Esophagus squamous epithelium (tissue), 5 donors: Measurements from ENCODE around the gene LRCH4. TPM values are rescaled to one million over a fixed set of nuclear protein-coding genes. Genes with fewer than 3 reads are reported as not detected.
A peak's percentile ranks its signal among the peaks of the same experiment; 100 is the strongest.

Source experiments
- DNase-seq: peaks from one replicate; lab custom pipeline; 2025; lab: John Stamatoyannopoulos, UW
- H3K27ac ChIP-seq, 4 donors: fragments of 200-600 bp; sonication (generic); one replicate each; pipeline ENCODE4 v1.5.1; 2016 to 2019; ENCODE audit warnings: mild to moderate bottlenecking in 1 of 4
- H3K27me3 ChIP-seq, 4 donors: fragments of 200-600 bp; sonication (generic); 1 replicate in 3 of 4; 2 replicates in 1 of 4; pipeline versions ENCODE4 v1.5.1 to v1.6.0; 2017 to 2021; ENCODE audit warnings: antibody characterized with exemption in 1 of 4
- H3K36me3 ChIP-seq, 3 donors: fragments of 200-600 bp; sonication (generic); one replicate each; pipeline ENCODE4 v1.5.1; 2016 to 2019
- H3K4me1 ChIP-seq, 3 donors: fragments of 200-600 bp; sonication (generic); one replicate each; pipeline ENCODE4 v1.5.1; 2017 to 2019
- H3K4me3 ChIP-seq, 4 donors: fragments of 200-600 bp; sonication (generic); 1 replicate in 3 of 4; 2 replicates in 1 of 4; pipeline ENCODE4 v1.5.1; 2016 to 2019; ENCODE audit warnings: mild to moderate bottlenecking in 2 of 4, moderate library complexity in 1 of 4
- H3K9me3 ChIP-seq, 3 donors: fragments of 200-600 bp; sonication (generic); one replicate each; pipeline ENCODE4 v1.5.1; 2016 to 2019
- POLR2A ChIP-seq, 4 donors: fragments of 450-650 bp; IDR thresholded peaks; one replicate each; pipeline ENCODE4 v1.6.1; 2017; ENCODE audit warnings: antibody characterized with exemption in 4 of 4, mild to moderate bottlenecking in 4 of 4, moderate library complexity in 3 of 4
- WGBS, 2 donors: methylation state at CpG; one replicate each; pipeline ENCODE4 v1.1.5; 2018; 5-methylcytosine and 5-hydroxymethylcytosine counted together
- intact Hi-C: fragments of 100-400 bp; cut with DNase I; formaldehyde crosslinking; loops from one replicate; pipeline ENCODE4 v1.15.0; 2022
- total RNA-seq, 4 donors: library from RNA; depleted of rRNA; stranded (reverse); fragments of >200 nt; gene quantifications; one replicate each; pipeline ENCODE4 v1.1.0, GENCODE V29; 2016
- TF ChIP-seq, protein P1 (sequence below), 6 experiments: fragments of 450-650 bp in 4 of 6; fragments of 200-600 bp in 2 of 6; sonication (generic) in 2 of 6; IDR thresholded peaks; one replicate each; pipeline ENCODE4 v1.5.1; 2016 to 2019; ENCODE audit warnings: antibody characterized with exemption in 6 of 6, mild to moderate bottlenecking in 4 of 6, moderate library complexity in 4 of 6
- donor health status: DM: yes; HTN: yes; CAD: no.

The LRCH4 gene, protein sequence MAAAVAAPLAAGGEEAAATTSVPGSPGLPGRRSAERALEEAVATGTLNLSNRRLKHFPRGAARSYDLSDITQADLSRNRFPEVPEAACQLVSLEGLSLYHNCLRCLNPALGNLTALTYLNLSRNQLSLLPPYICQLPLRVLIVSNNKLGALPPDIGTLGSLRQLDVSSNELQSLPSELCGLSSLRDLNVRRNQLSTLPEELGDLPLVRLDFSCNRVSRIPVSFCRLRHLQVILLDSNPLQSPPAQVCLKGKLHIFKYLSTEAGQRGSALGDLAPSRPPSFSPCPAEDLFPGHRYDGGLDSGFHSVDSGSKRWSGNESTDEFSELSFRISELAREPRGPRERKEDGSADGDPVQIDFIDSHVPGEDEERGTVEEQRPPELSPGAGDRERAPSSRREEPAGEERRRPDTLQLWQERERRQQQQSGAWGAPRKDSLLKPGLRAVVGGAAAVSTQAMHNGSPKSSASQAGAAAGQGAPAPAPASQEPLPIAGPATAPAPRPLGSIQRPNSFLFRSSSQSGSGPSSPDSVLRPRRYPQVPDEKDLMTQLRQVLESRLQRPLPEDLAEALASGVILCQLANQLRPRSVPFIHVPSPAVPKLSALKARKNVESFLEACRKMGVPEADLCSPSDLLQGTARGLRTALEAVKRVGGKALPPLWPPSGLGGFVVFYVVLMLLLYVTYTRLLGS
- total RNA-seq = 10 to 100 TPM; 50.1 to 84.0 (median 70.4) TPM

DNA sequence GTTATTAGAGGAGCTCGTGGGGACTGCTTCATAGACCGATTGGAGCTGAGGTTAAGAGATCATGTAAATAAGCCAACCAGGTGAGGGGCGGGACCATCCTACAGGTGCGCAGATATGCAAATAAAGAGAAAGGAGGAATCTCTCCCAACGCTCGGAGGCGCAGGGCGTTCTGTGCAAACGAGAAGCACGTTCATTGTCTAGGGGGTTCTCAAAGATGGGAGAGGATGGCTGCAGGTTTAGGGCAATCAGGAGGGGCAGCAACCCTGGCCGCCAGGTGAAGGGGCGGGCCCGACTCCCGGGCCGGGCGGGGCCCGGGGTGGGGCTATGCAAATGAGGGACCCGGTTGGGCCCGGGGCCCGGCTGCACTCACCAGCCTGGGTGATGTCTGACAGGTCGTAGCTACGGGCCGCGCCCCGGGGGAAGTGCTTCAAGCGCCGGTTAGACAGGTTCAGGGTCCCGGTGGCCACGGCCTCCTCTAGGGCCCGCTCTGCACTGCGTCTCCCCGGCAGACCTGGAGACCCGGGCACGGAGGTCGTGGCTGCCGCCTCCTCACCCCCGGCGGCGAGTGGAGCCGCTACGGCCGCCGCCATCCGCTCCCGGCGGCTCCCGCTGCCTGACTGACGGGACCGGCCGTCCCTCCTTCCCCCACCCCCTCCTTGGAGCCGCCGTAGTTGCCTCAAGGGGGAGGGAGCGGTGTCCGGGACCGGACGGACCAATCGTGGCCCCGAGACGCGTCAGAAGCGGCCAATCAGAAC, at the start of gene LRCH4:
Gene LRCH4, minus strand, starts transcription at position 619 of the 755 bp plus-strand sequence. Its CDS starts 29 bp downstream, at position 590.
- WGBS, 2 donors = 1% methylated on average over 10 to 13 of the region's 61 CpGs
- intact Hi-C loops = no loop called here
- Histone ChIP-seq H3K27ac (peak within 1 kb of the TSS; percentile 94 to 99 (median 98)), H3K27me3 (peaks cover 0 to 14% (median 0%) of the 10 kb centered on the region in 4 donors), H3K4me1 (peaks cover 32 to 71% (median 45%) of the 10 kb centered on the region in 3 donors), H3K9me3 (no peaks in the 10 kb centered on the region), H3K4me3 (peak within 1 kb of the TSS; percentile 76 to 93 (median 84)), H3K36me3 (peaks cover 7 to 24% (median 16%) of the 10 kb centered on the region in 3 donors)
- TF ChIP-seq POLR2A (IDR thresholded peaks at IDR 0.05) = peak in 3 of 4 donors; percentile 92 to 99 (median 98)
- TF ChIP-seq, protein P1, sequence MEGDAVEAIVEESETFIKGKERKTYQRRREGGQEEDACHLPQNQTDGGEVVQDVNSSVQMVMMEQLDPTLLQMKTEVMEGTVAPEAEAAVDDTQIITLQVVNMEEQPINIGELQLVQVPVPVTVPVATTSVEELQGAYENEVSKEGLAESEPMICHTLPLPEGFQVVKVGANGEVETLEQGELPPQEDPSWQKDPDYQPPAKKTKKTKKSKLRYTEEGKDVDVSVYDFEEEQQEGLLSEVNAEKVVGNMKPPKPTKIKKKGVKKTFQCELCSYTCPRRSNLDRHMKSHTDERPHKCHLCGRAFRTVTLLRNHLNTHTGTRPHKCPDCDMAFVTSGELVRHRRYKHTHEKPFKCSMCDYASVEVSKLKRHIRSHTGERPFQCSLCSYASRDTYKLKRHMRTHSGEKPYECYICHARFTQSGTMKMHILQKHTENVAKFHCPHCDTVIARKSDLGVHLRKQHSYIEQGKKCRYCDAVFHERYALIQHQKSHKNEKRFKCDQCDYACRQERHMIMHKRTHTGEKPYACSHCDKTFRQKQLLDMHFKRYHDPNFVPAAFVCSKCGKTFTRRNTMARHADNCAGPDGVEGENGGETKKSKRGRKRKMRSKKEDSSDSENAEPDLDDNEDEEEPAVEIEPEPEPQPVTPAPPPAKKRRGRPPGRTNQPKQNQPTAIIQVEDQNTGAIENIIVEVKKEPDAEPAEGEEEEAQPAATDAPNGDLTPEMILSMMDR (IDR thresholded peaks at IDR 0.05) = peak in 1 of 6 experiments; percentile 26
- DNase-seq = no peak

DNA sequence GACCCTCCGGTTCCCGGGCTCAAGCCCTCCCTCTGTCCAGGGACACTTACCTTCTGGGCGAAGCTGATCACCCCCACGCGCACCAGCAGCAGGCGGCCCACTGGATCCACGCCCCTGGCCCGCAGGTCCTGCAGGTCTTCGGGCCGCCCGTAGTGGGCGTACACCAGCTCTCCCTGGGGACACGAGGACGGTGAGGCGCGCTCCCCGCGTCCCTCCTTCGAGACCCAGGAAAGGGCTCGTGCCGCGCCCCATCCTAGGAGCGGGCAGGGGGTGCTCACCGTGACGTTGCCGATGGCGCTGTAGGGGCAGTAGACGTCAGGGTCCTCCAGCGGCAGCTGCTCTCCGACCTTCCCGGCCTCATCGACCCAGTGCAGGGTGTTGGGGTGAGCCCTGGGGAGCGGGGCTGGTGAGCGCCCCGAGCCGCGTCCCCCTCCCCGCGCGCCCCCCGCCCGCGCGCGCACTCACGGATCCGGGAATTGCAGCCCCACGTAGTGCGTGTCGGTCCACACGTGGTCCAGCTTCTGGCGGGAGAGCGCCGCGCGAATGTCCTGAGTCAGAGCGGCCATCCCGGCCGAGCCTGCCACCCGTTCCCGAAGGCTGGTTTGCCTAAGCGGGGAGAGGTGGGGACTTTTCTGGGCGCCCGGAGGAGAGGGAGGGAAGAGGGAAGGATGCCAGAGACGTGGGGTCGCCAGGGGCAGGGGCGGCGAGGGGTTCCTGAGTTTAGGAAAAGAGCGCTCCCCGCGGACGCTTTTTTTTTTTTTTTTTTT, 47.2 kb upstream of the LRCH4 start:
- TF ChIP-seq, protein P1 (IDR thresholded peaks at IDR 0.05) = peak in 5 of 6 experiments; percentile 39 to 55 (median 50)
- TF ChIP-seq POLR2A (IDR thresholded peaks at IDR 0.05) = no peak

DNA sequence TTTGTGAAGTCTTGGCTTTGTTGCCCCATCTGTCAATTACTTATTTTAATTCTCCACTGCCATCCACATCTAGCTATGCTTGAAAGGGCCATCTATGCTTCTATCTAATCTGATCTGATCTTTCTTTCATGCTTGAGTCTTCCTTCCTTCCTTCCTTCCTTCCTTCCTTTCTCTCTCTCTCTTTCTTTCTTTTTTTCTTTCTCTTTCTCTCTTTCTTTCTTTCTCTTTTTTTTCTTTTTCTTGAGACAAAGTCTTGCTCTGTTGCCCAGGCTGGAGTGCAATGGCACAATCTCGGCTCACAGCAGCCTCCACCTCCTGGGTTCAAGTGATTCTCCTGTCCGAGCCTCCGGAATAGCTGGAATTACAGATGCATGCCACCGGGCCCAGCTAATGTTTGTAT, 44.1 kb upstream of the LRCH4 start:
- 88% methylated on average over 4 of the region's 4 CpGs; no CpG with 5 or more reads in 1 of the 2 donors for WGBS, 2 donors

More for the DNA sequence above, 47.2 kb upstream of the LRCH4 start:
- H3K27me3 ChIP-seq = peaks cover 0 to 20% (median 0%) of the 10 kb centered on the region in 4 donors
- WGBS, 2 donors = 0 to 3% methylated on average over 9 to 11 of the region's 72 CpGs
- peak overlapping the region in 3 of 4 donors; percentile 1 to 34 (median 26) for H3K27ac ChIP-seq
- no peaks in the 10 kb centered on the region for H3K9me3 ChIP-seq
- no peak for DNase-seq
- H3K4me1 ChIP-seq = peaks cover 6 to 15% (median 9%) of the 10 kb centered on the region in 3 donors
- H3K36me3 ChIP-seq = no peaks in the 10 kb centered on the region
- intact Hi-C loops = no loop called here
- peak overlapping the region; percentile 40 to 75 (median 53) for H3K4me3 ChIP-seq

DNA sequence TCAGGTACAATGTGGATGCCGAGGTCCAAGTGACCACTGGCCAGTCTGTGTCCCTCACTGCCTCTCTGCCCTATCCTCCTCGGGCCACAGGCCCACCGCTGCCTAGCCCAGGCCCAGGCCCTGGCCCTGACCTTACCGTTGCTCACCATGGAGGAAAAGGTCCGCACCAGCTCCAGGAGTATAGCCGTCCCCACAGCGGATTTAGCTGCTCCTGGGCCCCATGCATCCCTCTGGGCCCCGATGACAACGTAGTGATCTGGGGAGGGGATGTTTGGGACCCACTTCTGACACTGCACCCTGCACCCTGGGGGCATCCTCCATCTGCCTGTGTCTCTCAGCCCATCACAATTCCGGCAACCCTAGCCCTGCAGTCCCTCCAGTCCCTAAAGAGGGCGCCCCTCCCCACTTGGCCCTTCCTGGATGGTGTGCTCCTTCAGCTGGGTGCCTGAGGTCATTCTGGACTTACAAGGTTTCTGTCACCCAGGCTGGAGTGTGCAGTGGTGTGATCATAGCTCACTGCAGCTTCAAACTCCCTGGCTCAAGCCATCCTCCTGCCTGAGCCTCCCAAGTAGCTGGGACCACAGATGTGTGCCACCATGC, 43.3 kb upstream of the LRCH4 start:
- Histone ChIP-seq H3K9me3 (no peaks in the 10 kb centered on the region), H3K4me1 (peaks cover 10 to 32% (median 13%) of the 10 kb centered on the region in 3 donors), H3K27ac (no peak overlapping the region), H3K36me3 (no peaks in the 10 kb centered on the region), H3K27me3 (peaks cover 0 to 12% (median 0%) of the 10 kb centered on the region in 4 donors), H3K4me3 (no peak overlapping the region)
- no peak for DNase-seq
- intact Hi-C loops = no loop called here
- TF ChIP-seq, protein P1 (IDR thresholded peaks at IDR 0.05) = peak in 2 of 6 experiments; percentile 12 to 34
- TF ChIP-seq POLR2A (IDR thresholded peaks at IDR 0.05) = no peak
- 79 to 88% methylated on average over 3 to 8 of the region's 11 CpGs for WGBS, 2 donors

More for the DNA sequence above, 44.1 kb upstream of the LRCH4 start:
- Histone ChIP-seq H3K4me3 (no peak overlapping the region), H3K4me1 (peaks cover 10 to 30% (median 13%) of the 10 kb centered on the region in 3 donors), H3K36me3 (no peaks in the 10 kb centered on the region), H3K27me3 (peaks cover 0 to 20% (median 0%) of the 10 kb centered on the region in 4 donors), H3K9me3 (no peaks in the 10 kb centered on the region), H3K27ac (no peak overlapping the region)
- intact Hi-C loops = no loop called here
- DNase-seq = no peak
- TF ChIP-seq, protein P1 (IDR thresholded peaks at IDR 0.05) = no peak
- TF ChIP-seq POLR2A (IDR thresholded peaks at IDR 0.05) = no peak
